ENCODE results near the gene RNF141.

The RNF141 gene

GRCh38 chr11:10514202-10514601, 26.8 kb downstream of the RNF141 start:
- TF ChIP-seq CTCF (IDR thresholded peaks at IDR 0.05; ENCODE audit: low read depth, low read length, missing control alignments): no peak
- DNase-seq (ENCODE audit: low read depth): no peak
- in situ Hi-C loops (cut with HindIII; ENCODE audit: low sequenced_read_pairs): no loop called here
- no peak overlapping the region for H3K4me3 ChIP-seq (ENCODE audit: low read depth, low read length)

DNA sequence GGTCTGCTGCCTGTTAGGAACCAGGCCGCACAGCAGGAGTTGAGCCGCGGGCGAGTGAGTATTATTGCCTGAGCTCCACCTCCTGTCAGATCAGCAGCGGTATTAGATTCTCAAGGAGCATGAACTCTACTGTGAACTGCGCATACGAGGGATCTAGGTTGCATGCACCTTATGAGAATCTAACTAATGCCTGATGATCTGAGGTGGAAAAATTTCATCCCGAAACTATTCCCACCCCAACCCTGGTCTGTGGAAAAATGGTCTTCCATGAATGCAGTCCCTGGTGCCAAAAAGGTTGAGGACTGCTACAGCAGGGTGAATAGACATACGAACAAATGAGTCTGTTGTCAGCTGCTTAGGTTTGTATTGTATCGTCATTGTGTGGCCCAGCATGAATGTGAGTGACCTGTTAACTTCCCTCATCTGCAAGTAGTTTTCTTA, 29.8 kb downstream of the RNF141 start:
- H3K4me3 ChIP-seq (ENCODE audit: low read depth, low read length): no peak overlapping the region
- no peak for DNase-seq (ENCODE audit: low read depth)
- TF ChIP-seq CTCF (IDR thresholded peaks at IDR 0.05; ENCODE audit: low read depth, low read length, missing control alignments): no peak
- in situ Hi-C loops (cut with HindIII; ENCODE audit: low sequenced_read_pairs): no loop called here

DNA sequence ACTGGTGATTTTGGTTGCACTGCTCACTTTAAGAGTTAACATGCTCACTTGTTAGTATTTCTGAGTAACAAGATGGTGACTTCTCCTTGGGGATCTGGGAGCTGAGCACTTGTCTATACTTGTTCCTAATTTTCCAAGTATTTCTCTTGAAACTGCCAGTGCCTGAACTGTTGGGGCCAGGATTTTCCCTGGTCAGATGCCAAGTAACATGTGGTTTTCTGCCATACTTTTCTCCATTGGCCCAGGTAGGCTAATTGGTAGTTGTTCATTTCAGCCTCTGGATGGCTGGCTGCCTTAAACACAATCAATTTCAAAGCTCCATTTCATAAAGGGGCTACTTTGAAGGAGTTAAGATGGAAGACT, 35.0 kb downstream of the RNF141 start:
- in situ Hi-C loops (cut with HindIII; ENCODE audit: low sequenced_read_pairs): no loop called here
- no peak for TF ChIP-seq CTCF (IDR thresholded peaks at IDR 0.05; ENCODE audit: low read depth, low read length, missing control alignments)
- no peak overlapping the region for H3K4me3 ChIP-seq (ENCODE audit: low read depth, low read length)
- DNase-seq (ENCODE audit: low read depth): no peak

GRCh38 chr11:10505278-10506007, 35.5 kb downstream of the RNF141 start:
- TF ChIP-seq CTCF (IDR thresholded peaks at IDR 0.05; ENCODE audit: low read depth, low read length, missing control alignments): no peak
- H3K4me3 ChIP-seq (ENCODE audit: low read depth, low read length): no peak overlapping the region
- in situ Hi-C loops (cut with HindIII; ENCODE audit: low sequenced_read_pairs): no loop called here
- DNase-seq (ENCODE audit: low read depth): no peak

DNA sequence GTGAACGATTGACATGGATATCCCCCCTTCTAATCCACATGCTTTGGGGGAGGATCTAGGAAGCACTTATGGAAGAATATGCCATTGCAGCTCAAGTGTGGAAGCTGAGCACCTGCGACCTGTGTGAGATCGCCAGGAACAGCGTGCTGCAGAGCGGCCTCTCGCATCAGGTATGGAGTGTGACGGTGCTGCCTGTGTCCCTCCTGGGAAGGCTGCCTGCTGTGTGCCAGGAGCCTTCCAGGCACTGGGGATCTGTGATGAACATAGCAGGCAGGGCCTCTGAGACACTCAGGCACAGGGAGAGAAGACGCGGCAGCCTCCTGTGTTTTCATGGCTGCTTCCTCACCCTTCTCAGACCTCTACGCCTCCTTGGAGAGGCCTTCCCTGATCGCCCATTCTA, 36.5 kb downstream of the RNF141 start:
- no peak for TF ChIP-seq CTCF (IDR thresholded peaks at IDR 0.05; ENCODE audit: low read depth, low read length, missing control alignments)
- H3K4me3 ChIP-seq (ENCODE audit: low read depth, low read length): no peak overlapping the region
- no peak for DNase-seq (ENCODE audit: low read depth)
- in situ Hi-C loops (cut with HindIII; ENCODE audit: low sequenced_read_pairs): no loop called here

DNA sequence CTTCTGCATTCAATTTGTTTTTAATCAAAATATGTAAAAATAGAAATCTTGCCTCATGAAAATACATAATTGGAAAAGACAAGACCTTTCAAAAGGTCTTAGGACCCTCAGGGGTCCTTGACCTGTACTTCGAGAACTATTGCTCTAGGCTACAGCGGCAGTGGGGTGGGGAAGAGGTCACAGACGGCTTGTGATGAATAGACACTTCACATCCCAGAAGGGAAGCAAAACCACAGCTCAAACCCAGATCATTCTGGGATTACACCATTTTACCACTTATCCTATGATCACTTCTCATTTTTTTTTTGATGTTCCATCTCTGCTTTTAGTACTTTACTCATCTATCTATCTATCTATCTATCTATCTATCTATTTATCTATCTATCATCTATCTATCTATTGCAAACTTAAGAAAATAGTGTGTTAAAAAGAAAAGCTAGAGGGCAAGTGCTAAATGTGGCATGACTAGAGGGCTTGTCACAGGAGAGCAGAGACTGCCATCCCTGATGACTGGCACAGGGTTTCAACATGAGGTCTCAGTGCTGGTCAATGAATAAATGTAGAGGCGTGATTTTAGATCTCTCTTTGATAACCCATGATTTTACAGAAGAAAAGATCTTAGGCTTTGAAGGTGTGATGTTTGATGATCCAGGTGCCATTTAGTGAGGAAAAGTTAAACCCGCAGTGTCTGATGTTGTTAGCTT, 37.1 kb downstream of the RNF141 start:
- in situ Hi-C loops (cut with HindIII; ENCODE audit: low sequenced_read_pairs): no loop called here
- DNase-seq (ENCODE audit: low read depth): no peak
- no peak overlapping the region for H3K4me3 ChIP-seq (ENCODE audit: low read depth, low read length)
- TF ChIP-seq CTCF (IDR thresholded peaks at IDR 0.05; ENCODE audit: low read depth, low read length, missing control alignments): no peak
